Sigmoid colon (tissue), 4 donors: ENCODE data around the gene SMIM38.

Experiments
- CTCF ChIP-seq, 4 experiments: fragments of 450-650 bp in 3 of 4; fragments of 200-600 bp in 1 of 4; IDR thresholded peaks; one replicate each; pipeline ENCODE4 v1.5.1; 2016 to 2019; ENCODE audit warnings: antibody characterized with exemption in 4 of 4, mild to moderate bottlenecking in 3 of 4, moderate library complexity in 2 of 4
- EP300 ChIP-seq, 4 donors: sonication (generic); formaldehyde crosslinking; IDR thresholded peaks; one replicate each; pipeline ENCODE4 v1.6.1; 2017; ENCODE audit warnings: antibody characterized with exemption in 4 of 4
- POLR2A ChIP-seq, 2 donors: fragments of 450-650 bp; IDR thresholded peaks; one replicate each; pipeline ENCODE4 v1.6.1; 2016; ENCODE audit warnings: antibody characterized with exemption in 2 of 2, mild to moderate bottlenecking in 2 of 2, moderate library complexity in 2 of 2
- POLR2AphosphoS5 ChIP-seq, 4 donors: sonication (generic); formaldehyde crosslinking; IDR thresholded peaks; one replicate each; pipeline ENCODE4 v1.6.1; 2017; ENCODE audit warnings: antibody characterized with exemption in 4 of 4

GRCh38 chr11:69165775-69166174 is 10.0 kb downstream of the SMIM38 start:
- TF ChIP-seq CTCF (IDR thresholded peaks at IDR 0.05): no peak
- TF ChIP-seq POLR2AphosphoS5 (IDR thresholded peaks at IDR 0.05): no peak
- TF ChIP-seq POLR2A (IDR thresholded peaks at IDR 0.05): no peak
- no peak for TF ChIP-seq EP300 (IDR thresholded peaks at IDR 0.05)
